ENCODE data around the gene WWTR1. TPM values are rescaled to one million over a fixed set of nuclear protein-coding genes. Genes with fewer than 3 reads are reported as not detected.

Gene WWTR1
- total and polyA plus RNA-seq, 2 experiments from 2014 or later, result 25.1 to 26.2 TPM

GRCh38 chr3:149662240-149662887 lies 4.5 kb upstream of the WWTR1 start (continued):
- TF ChIP-seq CTCF (conservative IDR thresholded peaks at IDR 0.05; ENCODE audit: low read depth in 2 of 2) (no peak), EZH2phosphoT487 (IDR thresholded peaks at IDR 0.05; ENCODE audit: unreplicated experiment) (no peak)

GRCh38 chr3:149660462-149660861 lies 2.6 kb upstream of the WWTR1 start:
- 0 out of 2 replicates have a peak overlapping the region, but pooled peaks have one; percentile 10 for H3K27ac Mint-ChIP-seq
- no peak overlapping the region for H3K4me3 Mint-ChIP-seq
- H3K4me2 ChIP-seq, result 0 out of 2 replicates have a peak overlapping the region, but pooled peaks have one; percentile 80
- peaks cover 19% of the 10 kb centered on the region for H3K79me2 ChIP-seq (replicated peaks; ENCODE audit: insufficient read depth)
- H3K27ac ChIP-seq (ENCODE audit: low read depth), result no peak overlapping the region
- peaks cover 7% of the 10 kb centered on the region; the same call in 1 of the 2 replicates for H3K27me3 ChIP-seq (ENCODE audit: insufficient read depth)
- H3K4me1 Mint-ChIP-seq, result peaks cover 53% of the 10 kb centered on the region
- no peak overlapping the region for H2AFZ ChIP-seq
- peaks cover 12% of the 10 kb centered on the region for H3K36me3 Mint-ChIP-seq (ENCODE audit: low read depth)
- ATAC-seq (no peak), DNase-seq (ENCODE audit: low spot score) (no peak)
- H3K9me2 ChIP-seq (ENCODE audit: insufficient read depth), result no peaks in the 10 kb centered on the region
- H3K4me3 ChIP-seq, result no peak overlapping the region
- peaks cover 30% of the 10 kb centered on the region for H3K27me3 Mint-ChIP-seq (ENCODE audit: insufficient read depth, low read depth, poor library complexity)
- no peaks in the 10 kb centered on the region for H3K36me3 ChIP-seq (ENCODE audit: insufficient read depth)
- 0 out of 2 replicates have a peak, but pooled peaks cover 7% of the 10 kb centered on the region for H4K20me1 ChIP-seq (replicated peaks; ENCODE audit: insufficient read depth)
- 0 out of 2 replicates have a peak, but pooled peaks cover 3% of the 10 kb centered on the region for H3F3A ChIP-seq (replicated peaks; ENCODE audit: low read depth)
- no peaks in the 10 kb centered on the region for H3K9me3 Mint-ChIP-seq
- H3K4me1 ChIP-seq (ENCODE audit: insufficient read depth), result peaks cover 42% of the 10 kb centered on the region
- TF ChIP-seq STAT1 (IDR thresholded peaks at IDR 0.05; ENCODE audit: unreplicated experiment) (no peak), CTCF (conservative IDR thresholded peaks at IDR 0.05; ENCODE audit: low read depth in 2 of 2) (no peak), POLR2AphosphoS5 (IDR thresholded peaks at IDR 0.05; ENCODE audit: low read depth) (no peak), NANOG (IDR thresholded peaks at IDR 0.05; ENCODE audit: borderline replicate concordance) (no peak), REST (IDR thresholded peaks at IDR 0.05; ENCODE audit: unreplicated experiment) (no peak), JUNB (IDR thresholded peaks at IDR 0.05; ENCODE audit: unreplicated experiment) (no peak), ZNF462 (CRISPR knock-in tag; IDR thresholded peaks at IDR 0.05) (no peak), EZH2phosphoT487 (IDR thresholded peaks at IDR 0.05; ENCODE audit: unreplicated experiment) (no peak), ZNF114 (CRISPR knock-in tag; IDR thresholded peaks at IDR 0.05) (no peak), EZH2 (IDR thresholded peaks at IDR 0.05; ENCODE audit: low read depth, unreplicated experiment) (no peak)

All from GM23338 (cell line).